ENCODE data around the gene BLVRA. TPM values are rescaled to one million over a fixed set of nuclear protein-coding genes. Genes with fewer than 3 reads are reported as not detected.
"Not testable (repeated sequence)": the region's sequence is repeated elsewhere in the genome, so short reads cannot be mapped to it uniquely, and the experiment has no call there.

The BLVRA gene
- total RNA-seq, 1 donor from 2014 or later: 10.2 TPM

DNA sequence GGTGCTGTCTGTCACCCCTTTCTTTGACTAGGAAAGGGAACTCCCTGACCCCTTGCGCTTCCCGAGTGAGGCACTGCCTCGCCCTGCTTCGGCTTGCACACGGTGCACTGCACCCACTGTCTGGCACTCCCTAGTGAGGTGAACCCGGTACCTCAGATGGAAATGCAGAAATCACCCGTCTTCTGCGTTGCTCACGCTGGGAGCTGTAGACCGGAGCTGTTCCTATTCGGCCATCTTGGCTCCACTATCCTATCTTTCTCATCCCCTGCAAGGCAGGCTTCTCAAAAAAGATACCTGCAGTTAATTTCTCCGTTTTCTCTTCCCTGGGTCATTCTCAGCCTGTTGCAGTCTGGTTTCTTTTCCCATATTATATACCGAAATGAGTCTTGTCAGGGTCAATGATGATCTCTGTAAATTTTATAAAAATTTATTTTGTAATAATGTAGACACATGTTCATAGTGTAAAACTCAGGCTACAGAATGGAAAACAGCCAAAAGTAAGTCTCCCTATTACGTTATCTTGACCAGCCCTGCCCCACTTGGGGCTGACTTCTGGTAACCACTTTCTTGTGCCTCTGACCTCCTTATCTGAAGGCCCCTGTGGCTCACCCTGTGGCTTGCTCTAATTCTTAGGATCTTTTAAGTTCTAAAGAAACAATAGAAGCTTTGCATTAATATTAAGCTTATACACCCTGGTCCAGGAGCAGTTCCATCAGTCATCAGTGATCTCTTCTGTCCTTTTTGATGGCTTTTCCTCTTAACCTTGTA, 20.7 kb downstream of the BLVRA start:
- no peak for TF ChIP-seq CTCF (IDR thresholded peaks at IDR 0.05)
- H3K27ac Mint-ChIP-seq: no peak overlapping the region
- no peaks in the 10 kb centered on the region for H3K4me1 Mint-ChIP-seq
- ChIA-PET POLR2A (no interaction called here), CTCF (no interaction called here)
- H3K27me3 Mint-ChIP-seq: no peaks in the 10 kb centered on the region
- H3K36me3 Mint-ChIP-seq (ENCODE audit: low read depth): peaks cover 4% of the 10 kb centered on the region
- no peak overlapping the region for H3K4me3 Mint-ChIP-seq
- no peak for DNase-seq
- H3K9me3 Mint-ChIP-seq: peaks cover 2% of the 10 kb centered on the region
- intact Hi-C loops (cut with micrococcal nuclease): no loop called here
- ATAC-seq (ENCODE audit: low read depth): no peak

GRCh38 chr7:43781726-43782607, 23.5 kb downstream of the BLVRA start:
- no peak for TF ChIP-seq CTCF (IDR thresholded peaks at IDR 0.05)
- CTCF ChIA-PET: no interaction called here

GRCh38 chr7:43782768-43783555, 24.5 kb downstream of the BLVRA start:
- POLR2A ChIA-PET: no interaction called here
- Mint-ChIP-seq H3K27ac (no peak overlapping the region), H3K4me3 (no peak overlapping the region), H3K9me3 (no peaks in the 10 kb centered on the region), H3K4me1 (no peaks in the 10 kb centered on the region), H3K27me3 (no peaks in the 10 kb centered on the region), H3K36me3 (ENCODE audit: low read depth) (no peaks in the 10 kb centered on the region)
- no peak for ATAC-seq (ENCODE audit: low read depth)
- TF ChIP-seq CTCF (IDR thresholded peaks at IDR 0.05): no peak
- CTCF ChIA-PET: no interaction called here
- intact Hi-C loops (cut with micrococcal nuclease): no loop called here
- no peak for DNase-seq

More at GRCh38 chr7:43781726-43782607, 23.5 kb downstream of the BLVRA start:
- ATAC-seq (ENCODE audit: low read depth) (no peak), DNase-seq (no peak)
- Mint-ChIP-seq H3K9me3 (no peaks in the 10 kb centered on the region), H3K27me3 (no peaks in the 10 kb centered on the region), H3K36me3 (ENCODE audit: low read depth) (no peaks in the 10 kb centered on the region), H3K4me3 (no peak overlapping the region), H3K27ac (no peak overlapping the region), H3K4me1 (no peaks in the 10 kb centered on the region)
- POLR2A ChIA-PET: no interaction called here
- intact Hi-C loops (cut with micrococcal nuclease): no loop called here

DNA sequence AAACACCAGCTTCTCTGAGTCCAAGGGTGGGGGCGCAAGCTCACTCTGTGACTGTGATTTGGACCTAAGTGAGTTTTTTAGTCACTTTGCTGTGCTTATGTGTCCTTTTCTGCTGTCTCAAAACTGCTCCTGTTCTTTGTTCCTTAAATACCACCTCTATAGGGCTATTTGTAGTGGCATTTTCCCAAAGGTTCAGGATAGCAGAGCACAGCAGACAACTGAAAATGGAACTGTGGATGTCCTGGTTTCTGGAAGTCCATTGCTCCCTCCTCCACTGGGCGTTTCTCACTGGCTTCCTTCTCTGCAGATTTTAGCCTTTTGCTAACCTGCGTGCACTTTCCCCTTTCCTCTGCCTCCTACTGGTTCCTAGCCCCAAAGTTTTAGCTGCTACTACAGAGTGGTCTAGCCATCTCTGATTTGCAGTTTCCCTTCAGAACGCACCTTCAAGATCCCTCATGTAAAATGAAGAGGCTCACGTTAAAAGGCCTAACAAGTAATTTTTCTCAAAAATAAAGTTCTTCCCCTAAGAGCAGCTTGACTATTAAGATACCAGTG, 25.6 kb downstream of the BLVRA start:
- POLR2A ChIA-PET: no interaction called here

DNA sequence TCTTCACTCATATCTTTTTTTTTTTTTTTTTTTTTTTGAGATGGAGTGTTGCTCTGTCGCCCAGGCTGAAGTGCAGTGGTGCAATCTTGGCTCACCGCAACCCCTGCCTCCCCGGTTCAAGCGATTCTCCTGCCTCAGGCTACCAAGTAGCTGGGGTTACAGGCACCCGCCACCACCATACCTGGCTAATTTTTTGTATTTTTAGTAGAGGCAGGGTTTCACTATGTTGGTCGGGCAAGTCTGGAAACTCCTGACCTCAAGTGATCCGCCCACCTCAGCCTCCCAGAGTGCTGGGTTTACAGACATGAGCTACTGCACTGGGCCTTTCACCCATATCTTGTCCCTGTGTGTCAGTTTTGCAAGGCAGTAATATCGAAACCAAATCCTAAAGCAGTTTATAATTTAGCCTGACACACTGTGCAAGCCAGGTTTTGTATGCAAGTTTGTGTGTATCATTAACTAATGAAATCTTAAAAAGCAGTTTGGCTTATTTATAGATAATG, 26.2 kb downstream of the BLVRA start:
- H3K4me1 Mint-ChIP-seq; DNase-seq; POLR2A ChIA-PET; H3K27me3 Mint-ChIP-seq; H3K27ac Mint-ChIP-seq; H3K36me3 Mint-ChIP-seq (ENCODE audit: low read depth); H3K4me3 Mint-ChIP-seq; H3K9me3 Mint-ChIP-seq; ATAC-seq (ENCODE audit: low read depth); intact Hi-C loops (cut with micrococcal nuclease): not testable (repeated sequence)
- CTCF ChIA-PET: interaction anchor here (0.6 kb wide), 1 partner anchor 50 kb away, joined by 3 read pairs; no protein-coding TSS in a partner anchor

More for the DNA sequence above, 25.6 kb downstream of the BLVRA start:
- Mint-ChIP-seq H3K36me3 (ENCODE audit: low read depth) (peaks cover 4% of the 10 kb centered on the region), H3K4me1 (no peaks in the 10 kb centered on the region), H3K9me3 (no peaks in the 10 kb centered on the region), H3K27me3 (no peaks in the 10 kb centered on the region), H3K27ac (no peak overlapping the region), H3K4me3 (no peak overlapping the region)
- ATAC-seq (ENCODE audit: low read depth) (no peak), DNase-seq (no peak)
- intact Hi-C loops (cut with micrococcal nuclease): no loop called here
- CTCF ChIA-PET: no interaction called here
- TF ChIP-seq CTCF (IDR thresholded peaks at IDR 0.05): no peak
